H9 (cell line): ENCODE data around the gene FADS2. TPM values are rescaled to one million over a fixed set of nuclear protein-coding genes. Genes with fewer than 3 reads are reported as not detected.

ENCODE experiments used
- DNase-seq: peaks from one replicate; pipeline ENCODE4 v3.0.0-alpha.2; 2017
- H2AFZ ChIP-seq: one replicate; pipeline ENCODE4 v1.6.1; 2013; ENCODE audit warnings: mild to moderate bottlenecking, low read length, control low read depth, moderate library complexity
- H2AK5ac ChIP-seq: 2 replicates; pipeline ENCODE4 v1.6.1; 2013; ENCODE audit warnings: low read length, control low read depth, mixed read lengths; ENCODE audit not compliant: insufficient read length
- H2BK120ac ChIP-seq: one replicate; pipeline ENCODE4 v1.6.1; 2013; ENCODE audit warnings: low read depth, mild to moderate bottlenecking, low read length, control low read depth, inconsistent platforms; ENCODE audit not compliant: poor library complexity, severe bottlenecking
- H2BK12ac ChIP-seq: 2 replicates; pipeline ENCODE4 v1.6.1; 2013; ENCODE audit warnings: low read length, control low read depth, mixed read lengths, low read depth; ENCODE audit not compliant: insufficient read length
- H2BK15ac ChIP-seq: 2 replicates; pipeline ENCODE4 v1.6.1; 2013; ENCODE audit warnings: low read depth, low read length, control low read depth
- H2BK20ac ChIP-seq: one replicate; pipeline ENCODE4 v1.6.1; 2013; ENCODE audit warnings: low read depth, mild to moderate bottlenecking, low read length, control low read depth, inconsistent platforms; ENCODE audit not compliant: poor library complexity, severe bottlenecking
- H2BK5ac ChIP-seq: 2 replicates; pipeline ENCODE4 v1.6.1; 2013; ENCODE audit warnings: low read length, control low read depth, mixed read lengths; ENCODE audit not compliant: insufficient read length
- H3K14ac ChIP-seq: 2 replicates; pipeline ENCODE4 v1.6.1; 2013; ENCODE audit warnings: low read length, control low read depth; ENCODE audit not compliant: insufficient read depth
- H3K18ac ChIP-seq: 2 replicates; pipeline ENCODE4 v1.6.1; 2013; ENCODE audit warnings: low read depth, mild to moderate bottlenecking, mixed read lengths, low read length, control low read depth; ENCODE audit not compliant: insufficient read length
- H3K23ac ChIP-seq: 2 replicates; pipeline ENCODE4 v1.6.1; 2013; ENCODE audit warnings: low read length, control low read depth, mixed read lengths, low read depth; ENCODE audit not compliant: insufficient read length
- H3K23me2 ChIP-seq: 2 replicates; pipeline ENCODE4 v1.6.1; 2013; ENCODE audit warnings: low read depth, mild to moderate bottlenecking, mixed read lengths, low read length, control low read depth; ENCODE audit not compliant: insufficient read length, poor library complexity, severe bottlenecking
- H3K27ac ChIP-seq: 2 replicates; pipeline ENCODE4 v1.5.1; 2013; ENCODE audit warnings: low read length, control low read depth, mixed read lengths, low read depth; ENCODE audit not compliant: insufficient read length
- H3K27me3 ChIP-seq: 2 replicates; pipeline ENCODE4 v1.6.1; 2013; ENCODE audit warnings: low read length, control low read depth, inconsistent platforms; ENCODE audit not compliant: insufficient read depth
- H3K4ac ChIP-seq: 2 replicates; pipeline ENCODE4 v1.6.1; 2013; ENCODE audit warnings: low read depth, mild to moderate bottlenecking, control low read depth, inconsistent platforms, low read length, moderate library complexity
- H3K4me1 ChIP-seq: 2 replicates; pipeline ENCODE4 v1.6.1; 2013; ENCODE audit warnings: low read length, control low read depth, inconsistent platforms; ENCODE audit not compliant: insufficient read depth
- H3K4me2 ChIP-seq: 2 replicates; pipeline ENCODE4 v1.6.1; 2013; ENCODE audit warnings: low read length, control low read depth, mixed read lengths; ENCODE audit not compliant: insufficient read length, insufficient read depth
- H3K56ac ChIP-seq: 2 replicates; pipeline ENCODE4 v1.6.1; 2013; ENCODE audit warnings: low read depth, mild to moderate bottlenecking, mixed read lengths, low read length, control low read depth; ENCODE audit not compliant: insufficient read length
- H3K79me1 ChIP-seq: 2 replicates; pipeline ENCODE4 v1.6.1; 2013; ENCODE audit warnings: low read depth, mild to moderate bottlenecking, moderate library complexity, low read length, control low read depth, inconsistent platforms; ENCODE audit not compliant: insufficient read depth, poor library complexity, severe bottlenecking
- H3K79me2 ChIP-seq: 2 replicates; pipeline ENCODE4 v1.6.1; 2013; ENCODE audit warnings: low read length, control low read depth, inconsistent platforms; ENCODE audit not compliant: insufficient read depth
- H3K9ac ChIP-seq: 2 replicates; pipeline ENCODE4 v1.6.1; 2013; ENCODE audit warnings: low read length, control low read depth, mixed read lengths; ENCODE audit not compliant: insufficient read length; ENCODE audit errors: extremely low read depth
- H3K9me3 ChIP-seq: one replicate; pipeline ENCODE4 v1.6.1; 2013; ENCODE audit warnings: low read depth, low read length, inconsistent platforms; ENCODE audit not compliant: control insufficient read depth
- H3T11ph ChIP-seq: one replicate; pipeline ENCODE4 v1.6.1; 2013; ENCODE audit warnings: mild to moderate bottlenecking, low read length, control low read depth, inconsistent platforms
- H4K20me1 ChIP-seq: one replicate; pipeline ENCODE4 v1.6.1; 2013; ENCODE audit not compliant: control insufficient read depth, insufficient read length, insufficient read depth
- H4K5ac ChIP-seq: 2 replicates; pipeline ENCODE4 v1.6.1; 2013; ENCODE audit warnings: low read depth, mild to moderate bottlenecking, mixed read lengths, low read length, control low read depth; ENCODE audit not compliant: insufficient read length
- H4K8ac ChIP-seq: replicated peaks from 2 replicates; pipeline ENCODE4 v1.6.1; 2013; ENCODE audit warnings: low read length, control low read depth, mixed read lengths, low read depth; ENCODE audit not compliant: insufficient read length
- H4K91ac ChIP-seq: 2 replicates; pipeline ENCODE4 v1.6.1; 2013; ENCODE audit warnings: low read depth, mild to moderate bottlenecking, moderate library complexity, mixed read lengths, low read length, control low read depth; ENCODE audit not compliant: insufficient read length
- H3K27ac Mint-ChIP-seq, 3 experiments: 2 replicates in 2 of 3; 3 replicates in 1 of 3; pipeline ENCODE4 v1.8.0; 2020 to 2021; ENCODE audit warnings: mixed read lengths in 3 of 3, mild to moderate bottlenecking in 1 of 3, moderate library complexity in 1 of 3
- H3K27me3 Mint-ChIP-seq: 2 replicates; pipeline ENCODE4 v1.8.0; 2021; ENCODE audit warnings: low read depth, mild to moderate bottlenecking, moderate library complexity, mixed read lengths
- H3K36me3 Mint-ChIP-seq, 3 experiments: 2 replicates in 2 of 3; 3 replicates in 1 of 3; pipeline ENCODE4 v1.8.0; 2020 to 2021; ENCODE audit warnings: low read depth in 3 of 3, mixed read lengths in 3 of 3; ENCODE audit not compliant: insufficient read depth in 1 of 3
- H3K4me1 Mint-ChIP-seq, 2 experiments: 2 replicates each; pipeline ENCODE4 v1.8.0; 2020; ENCODE audit warnings: mixed read lengths in 2 of 2
- H3K4me3 Mint-ChIP-seq, 2 experiments: 2 replicates in 1 of 2; 3 replicates in 1 of 2; pipeline ENCODE4 v1.8.0; 2020 to 2021; ENCODE audit warnings: mild to moderate bottlenecking in 2 of 2, mixed read lengths in 2 of 2, moderate library complexity in 1 of 2
- H3K9me3 Mint-ChIP-seq, 2 experiments: 2 replicates in 1 of 2; 3 replicates in 1 of 2; pipeline ENCODE4 v1.8.0; 2020; ENCODE audit warnings: mild to moderate bottlenecking in 2 of 2, mixed read lengths in 2 of 2, moderate library complexity in 1 of 2
- CTCF ChIP-seq: fragments of 200-600 bp; sonication (generic); conservative IDR thresholded peaks from 3 replicates; pipeline ENCODE4 v1.8.0; 2021; ENCODE audit warnings: antibody characterized with exemption, mild to moderate bottlenecking
- WGBS: extraction: QIAGEN DNeasy Blood & Tissue Kit; methylation state at CpG from one replicate; pipeline ENCODE4 v1.1.7; 2013; ENCODE audit warnings: missing lambda C conversion rate, low lambda C conversion rate, mixed read lengths; ENCODE audit not compliant: insufficient read length; ENCODE audit errors: extremely low coverage; 5-methylcytosine and 5-hydroxymethylcytosine counted together
- total RNA-seq: library from RNA; stranded (reverse); gene quantifications from 2 replicates; pipeline ENCODE4 v1.2.1, GENCODE V29; 2021

The FADS2 gene
- total RNA-seq, 1 experiment from 2014 or later: 322 TPM

GRCh38 chr11:61855939-61856680, 28.0 kb downstream of the FADS2 start:
- Histone ChIP-seq H2BK12ac (no peak overlapping the region), H3T11ph (no peak overlapping the region), H3K9ac (no peak overlapping the region), H3K27ac (no peak overlapping the region), H3K27me3 (no peaks in the 10 kb centered on the region), H4K8ac (peak overlapping the region; percentile 33), H3K23me2 (no peaks in the 10 kb centered on the region), H4K5ac (no peak overlapping the region), H3K56ac (no peak overlapping the region), H3K79me2 (no peaks in the 10 kb centered on the region), H3K4me1 (no peaks in the 10 kb centered on the region), H2BK5ac (peak overlapping the region; percentile 58), H3K4me2 (no peak overlapping the region), H3K79me1 (no peaks in the 10 kb centered on the region), H3K14ac (no peak overlapping the region), H2BK15ac (no peak overlapping the region), H4K91ac (no peak overlapping the region), H2BK20ac (no peak overlapping the region), H3K4ac (no peak overlapping the region), H2AFZ (no peak overlapping the region), H3K23ac (no peak overlapping the region), H3K18ac (no peak overlapping the region), H4K20me1 (no peaks in the 10 kb centered on the region), H2BK120ac (no peak overlapping the region), H3K9me3 (no peaks in the 10 kb centered on the region), H2AK5ac (no peak overlapping the region)
- no peaks in the 10 kb centered on the region for H3K4me1 Mint-ChIP-seq
- no CpG with 5 or more reads among the region's 12 CpGs for WGBS
- H3K27me3 Mint-ChIP-seq: no peaks in the 10 kb centered on the region
- no peak for TF ChIP-seq CTCF
- H3K36me3 Mint-ChIP-seq: peaks cover 57 to 81% (median 70%) of the 10 kb centered on the region in 3 experiments
- DNase-seq: no peak
- no peaks in the 10 kb centered on the region; a peak in 1 of 5 replicates for H3K9me3 Mint-ChIP-seq
- no peak overlapping the region for H3K4me3 Mint-ChIP-seq
- peak overlapping the region in 2 of 3 experiments; percentile 65 to 76; a peak in 1 of 7 replicates for H3K27ac Mint-ChIP-seq
